Adrenal gland (tissue), 12 donors: ENCODE measurements around the gene RRP15. TPM values are rescaled to one million over a fixed set of nuclear protein-coding genes. Genes with fewer than 3 reads are reported as not detected.

ENCODE experiments used
- DNase-seq, 7 donors: peaks; one replicate each; pipeline ENCODE4 v3.0.0-alpha.2; 2019 to 2020
- H3K27ac ChIP-seq, 5 donors: fragments of 200-600 bp; sonication (generic) in 4 of 5; 1 replicate in 3 of 5; 2 replicates in 2 of 5; pipeline versions ENCODE4 v1.5.1 to v1.8.0; 2016 to 2020; ENCODE audit warnings: mild to moderate bottlenecking in 1 of 5
- H3K27me3 ChIP-seq: fragments of 200-600 bp; 2 replicates; pipeline ENCODE4 v1.8.0; 2021
- H3K36me3 ChIP-seq, 2 donors: fragments of 200-600 bp; replicated peaks in 1 of 2; 1 replicate in 1 of 2; 2 replicates in 1 of 2; pipeline versions ENCODE4 v1.5.1 to v1.8.0; 2018 to 2022
- H3K4me1 ChIP-seq, 2 donors: fragments of 200-600 bp; replicated peaks in 1 of 2; 1 replicate in 1 of 2; 2 replicates in 1 of 2; pipeline versions ENCODE4 v1.5.1 to v1.8.0; 2018 to 2021
- H3K4me3 ChIP-seq, 4 donors: fragments of 200-600 bp; sonication (generic) in 3 of 4; one replicate each; pipeline ENCODE4 v1.5.1; 2016 to 2018
- H3K9me3 ChIP-seq, 3 donors: fragments of 200-600 bp; sonication (generic) in 1 of 3; replicated peaks in 1 of 3; 1 replicate in 2 of 3; 2 replicates in 1 of 3; pipeline versions ENCODE4 v1.5.1 to v1.8.0; 2016 to 2021
- POLR2A ChIP-seq, 2 donors: fragments of 450-650 bp; IDR thresholded peaks; one replicate each; pipeline ENCODE4 v1.6.1; 2017; ENCODE audit warnings: antibody characterized with exemption in 2 of 2, mild to moderate bottlenecking in 2 of 2, moderate library complexity in 1 of 2
- WGBS, 4 donors: extraction: QIAGEN DNeasy Blood & Tissue Kit in 2 of 4; methylation state at CpG; one replicate each; pipeline versions ENCODE4 v1.1.5 to v1.1.7; 2013 to 2017; 5-methylcytosine and 5-hydroxymethylcytosine counted together
- intact Hi-C, 2 donors: fragments of 100-400 bp; cut with DNase I; formaldehyde crosslinking; loops; one replicate each; pipeline versions ENCODE4 v1.14.1 to v1.15.0; 2022 to 2023
- polyA plus RNA-seq, 3 donors: library from polyadenylated mRNA; stranded (reverse); fragments of 200-250 nt in 2 of 3; fragments of 350-450 nt in 1 of 3; fragmentation: Illumina TruSeq in 1 of 3; extraction: RNeasy Lipid Tissue Mini Kit (QIAGEN cat#74804) in 1 of 3; gene quantifications; one replicate each; pipeline ENCODE4 v1.2.3, GENCODE V29; 2013 to 2014
- total RNA-seq, 9 donors: library from RNA; depleted of rRNA in 4 of 9; stranded (reverse); fragments of >200 nt in 4 of 9; fragments of 120-200 nt in 1 of 9; fragmentation: NEBNext Ultra II Directional in 1 of 9; extraction: Animal tissue kit (Norgen Biotek cat#: 25700) in 1 of 9; gene quantifications; one replicate each; pipeline versions ENCODE4 v1.1.0 to v1.2.4, GENCODE V29; 2013 to 2023
- TF ChIP-seq, protein P1 (sequence below), 6 experiments: fragments of 450-650 bp in 4 of 6; fragments of 200-600 bp in 2 of 6; sonication (generic) in 1 of 6; IDR thresholded peaks; 1 replicate in 5 of 6; 2 replicates in 1 of 6; pipeline versions ENCODE4 v1.5.1 to v1.8.0; 2016 to 2021; ENCODE audit warnings: antibody characterized with exemption in 6 of 6, mild to moderate bottlenecking in 2 of 6, moderate library complexity in 1 of 6
- donor health status: healthy with polysubstance abuse.
- donor health status: Bipolar disorder and iron deficiency.
- donor health status: DM: yes; HTN: yes; CAD: no.
- donor health status: DM: no; HTN: no; CAD: no.
- donor health status: DM: no; HTN: no; CAD: no.
- donor health status: DM: yes; HTN: yes; CAD: no.

RRP15 gene
- total and polyA plus RNA-seq, 12 donors, result 1.3 to 24.0 (median 11.1) TPM

DNA sequence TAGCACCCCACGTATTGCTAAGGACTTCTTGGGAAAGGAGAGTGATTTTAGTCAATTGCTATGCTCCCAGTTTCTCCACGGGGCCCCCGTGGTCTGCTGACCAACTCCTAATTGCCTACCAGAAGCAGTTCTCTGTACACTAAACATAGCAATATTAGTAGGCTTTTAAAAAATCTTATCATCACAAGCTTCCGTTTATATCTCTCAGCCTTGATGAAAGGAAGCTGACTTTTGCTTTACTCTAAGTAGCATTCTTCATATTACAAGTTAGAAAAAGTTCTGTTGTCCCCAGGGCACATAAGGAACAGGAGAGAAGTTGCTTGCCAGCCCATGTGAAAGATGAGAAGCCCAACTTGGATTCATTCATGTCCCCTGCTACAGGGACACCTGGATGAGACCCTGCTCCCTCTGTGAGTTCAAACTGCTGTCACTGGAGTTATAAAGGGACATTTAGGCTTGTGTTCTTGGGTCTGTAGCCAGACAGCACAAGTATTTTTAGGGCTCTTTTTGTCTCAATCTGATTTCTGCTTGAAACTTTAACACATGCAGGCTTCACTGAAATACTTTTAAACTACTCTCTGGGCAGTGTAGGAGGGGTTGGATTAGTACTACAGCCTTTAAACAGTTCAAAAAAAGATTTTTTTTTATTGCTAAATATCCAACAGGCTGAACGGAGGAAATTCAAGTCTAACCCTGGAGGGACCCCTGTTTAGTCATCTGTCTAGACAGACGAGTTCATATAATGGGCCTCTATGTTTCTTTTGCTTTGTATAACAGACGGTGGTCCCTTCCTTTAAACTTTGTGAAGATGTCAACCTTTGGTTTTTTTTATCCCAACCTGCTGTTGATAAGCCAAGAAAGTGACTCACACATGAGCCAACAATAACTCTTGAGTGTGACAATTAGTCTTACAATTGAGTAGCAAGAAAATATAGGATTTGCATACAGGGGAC is 89.6 kb downstream of the RRP15 start:
- WGBS, 4 donors, result 33 to 51% (median 41%) methylated on average over 7 of the region's 7 CpGs
- H3K36me3 ChIP-seq, result no peaks in the 10 kb centered on the region
- peaks cover 0 to 14% of the 10 kb centered on the region in 2 donors for H3K4me1 ChIP-seq
- no peaks in the 10 kb centered on the region for H3K9me3 ChIP-seq
- H3K27me3 ChIP-seq, result no peaks in the 10 kb centered on the region
- H3K4me3 ChIP-seq, result no peak overlapping the region
- TF ChIP-seq POLR2A (IDR thresholded peaks at IDR 0.05), result no peak
- TF ChIP-seq, protein P1, sequence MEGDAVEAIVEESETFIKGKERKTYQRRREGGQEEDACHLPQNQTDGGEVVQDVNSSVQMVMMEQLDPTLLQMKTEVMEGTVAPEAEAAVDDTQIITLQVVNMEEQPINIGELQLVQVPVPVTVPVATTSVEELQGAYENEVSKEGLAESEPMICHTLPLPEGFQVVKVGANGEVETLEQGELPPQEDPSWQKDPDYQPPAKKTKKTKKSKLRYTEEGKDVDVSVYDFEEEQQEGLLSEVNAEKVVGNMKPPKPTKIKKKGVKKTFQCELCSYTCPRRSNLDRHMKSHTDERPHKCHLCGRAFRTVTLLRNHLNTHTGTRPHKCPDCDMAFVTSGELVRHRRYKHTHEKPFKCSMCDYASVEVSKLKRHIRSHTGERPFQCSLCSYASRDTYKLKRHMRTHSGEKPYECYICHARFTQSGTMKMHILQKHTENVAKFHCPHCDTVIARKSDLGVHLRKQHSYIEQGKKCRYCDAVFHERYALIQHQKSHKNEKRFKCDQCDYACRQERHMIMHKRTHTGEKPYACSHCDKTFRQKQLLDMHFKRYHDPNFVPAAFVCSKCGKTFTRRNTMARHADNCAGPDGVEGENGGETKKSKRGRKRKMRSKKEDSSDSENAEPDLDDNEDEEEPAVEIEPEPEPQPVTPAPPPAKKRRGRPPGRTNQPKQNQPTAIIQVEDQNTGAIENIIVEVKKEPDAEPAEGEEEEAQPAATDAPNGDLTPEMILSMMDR (IDR thresholded peaks at IDR 0.05), result no peak
- no peak for DNase-seq
- H3K27ac ChIP-seq, result no peak overlapping the region
- intact Hi-C loops, result no loop called here

DNA sequence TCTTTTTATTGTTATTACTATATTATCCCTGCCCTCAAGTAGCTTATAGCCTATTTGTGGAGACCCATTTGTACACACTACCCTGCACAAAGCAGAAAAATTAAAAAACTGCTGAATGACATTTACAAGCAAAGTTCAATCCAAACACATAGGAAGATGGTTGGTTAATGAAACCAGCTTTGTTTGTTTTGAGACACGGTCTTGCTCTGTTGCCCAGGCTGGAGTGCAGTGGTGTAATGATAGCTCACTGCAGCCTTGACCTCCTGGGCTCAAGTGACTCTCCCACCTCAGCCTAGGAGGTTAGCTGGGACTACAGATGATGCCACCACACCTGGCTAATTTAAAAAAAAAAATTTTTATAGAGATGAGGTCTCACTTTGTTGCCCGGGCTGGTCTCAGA is 91.6 kb downstream of the RRP15 start:
- Histone ChIP-seq H3K27ac (no peak overlapping the region), H3K36me3 (no peaks in the 10 kb centered on the region), H3K4me1 (peaks cover 0 to 14% of the 10 kb centered on the region in 2 donors), H3K4me3 (no peak overlapping the region), H3K9me3 (no peaks in the 10 kb centered on the region), H3K27me3 (no peaks in the 10 kb centered on the region)
- DNase-seq, result no peak
- intact Hi-C loops, result no loop called here
- TF ChIP-seq, protein P1 (IDR thresholded peaks at IDR 0.05), result no peak
- TF ChIP-seq POLR2A (IDR thresholded peaks at IDR 0.05), result no peak
- 83 to 87% (median 85%) methylated on average over 2 of the region's 2 CpGs for WGBS, 4 donors

- no peaks in the 10 kb centered on the region for H3K9me3 ChIP-seq
- H3K4me1 ChIP-seq, result peaks cover 0 to 14% of the 10 kb centered on the region in 2 donors
- intact Hi-C loops, result no loop called here
- DNase-seq, result no peak
- no peak overlapping the region for H3K4me3 ChIP-seq
- H3K27ac ChIP-seq, result no peak overlapping the region
- H3K36me3 ChIP-seq, result no peaks in the 10 kb centered on the region
- WGBS, 4 donors, result 70 to 76% (median 71%) methylated on average over 4 of the region's 4 CpGs
- no peaks in the 10 kb centered on the region for H3K27me3 ChIP-seq
- no peak for TF ChIP-seq POLR2A (IDR thresholded peaks at IDR 0.05)
These were observed 92.1 kb downstream of the RRP15 start for GRCh38 chr1:218377143-218377660.

DNA sequence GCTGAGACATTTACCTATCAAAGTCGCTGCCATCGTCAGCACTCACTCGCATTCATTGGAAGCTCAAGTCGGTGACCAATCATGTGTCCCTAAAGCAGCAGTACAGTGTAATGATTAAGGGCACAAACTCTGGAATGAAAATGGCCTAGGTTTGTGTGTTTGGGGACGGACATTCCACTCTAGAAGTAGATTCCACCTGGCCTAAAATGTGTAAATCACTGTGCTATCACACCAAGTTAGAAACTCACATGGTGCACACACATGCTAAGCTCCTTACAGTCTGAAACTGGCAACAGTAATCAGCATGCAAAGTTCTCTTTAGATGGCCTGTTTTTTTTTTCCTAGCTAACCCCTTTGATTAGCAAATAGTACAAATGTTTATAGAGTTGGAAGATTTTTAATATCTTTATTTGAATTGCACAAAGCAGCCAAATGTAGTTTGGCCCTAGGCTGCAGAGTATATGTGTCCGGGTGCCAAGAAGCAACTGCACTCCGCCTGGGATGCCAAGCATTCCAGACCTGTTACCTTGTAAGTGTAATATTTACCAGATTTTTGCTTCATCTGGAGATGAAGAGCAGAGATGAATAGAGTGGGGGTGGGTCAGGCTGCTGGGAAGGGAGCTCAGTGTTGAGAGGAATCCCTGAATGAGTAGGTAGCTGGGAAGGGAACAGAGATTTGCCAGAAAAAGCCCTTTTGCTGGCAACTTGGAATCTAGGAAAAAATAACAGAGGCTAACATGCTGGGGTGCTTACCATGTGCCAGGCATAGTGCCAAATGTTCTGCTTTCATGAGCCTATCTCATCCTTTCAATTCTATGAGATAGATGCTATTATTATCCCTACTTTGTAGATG is 95.3 kb downstream of the RRP15 start:
- 88 to 92% (median 90%) methylated on average over 7 of the region's 7 CpGs for WGBS, 4 donors
- H3K9me3 ChIP-seq, result no peaks in the 10 kb centered on the region
- no peaks in the 10 kb centered on the region for H3K27me3 ChIP-seq
- H3K4me3 ChIP-seq, result no peak overlapping the region
- intact Hi-C loops, result no loop called here
- no peaks in the 10 kb centered on the region for H3K36me3 ChIP-seq
- H3K4me1 ChIP-seq, result peaks cover 0 to under 1% of the 10 kb centered on the region in 2 donors
- no peak overlapping the region for H3K27ac ChIP-seq
- TF ChIP-seq, protein P1 (IDR thresholded peaks at IDR 0.05), result no peak
- TF ChIP-seq POLR2A (IDR thresholded peaks at IDR 0.05), result no peak
- no peak for DNase-seq
